Activated CD4-positive, alpha-beta T cell treated with anti-CD3 and anti-CD28 coated beads for 36 hours (primary cell): ENCODE results near the gene HOXC9. TPM values are rescaled to one million over a fixed set of nuclear protein-coding genes. Genes with fewer than 3 reads are reported as not detected.

ENCODE experiments used
- ATAC-seq: fragments of 200-7000 bp; cut with Tn5 transposase; one replicate; pipeline ENCODE4 v1.10.0; 2021; ENCODE audit warnings: mild to moderate bottlenecking, moderate library complexity
- CTCF ChIA-PET: fragments of 350-600 bp; sonication (Branson Sonifier 250); formaldehyde crosslinking; loops from one replicate; lab custom pipeline; 2021; ENCODE audit warnings: antibody characterized with exemption; lab: Charles Lee
- POLR2A ChIA-PET: fragments of 350-600 bp; sonication (Branson Sonifier 250); formaldehyde crosslinking; loops from one replicate; lab custom pipeline; 2021; ENCODE audit warnings: antibody characterized with exemption, inconsistent platforms; lab: Charles Lee
- DNase-seq: peaks from one replicate; pipeline ENCODE4 v3.0.0-alpha.2; 2020
- H3K27ac Mint-ChIP-seq: one replicate; pipeline ENCODE4 v1.8.0; 2021; ENCODE audit warnings: mixed read lengths
- H3K27me3 Mint-ChIP-seq: one replicate; pipeline ENCODE4 v1.8.0; 2021; ENCODE audit warnings: mixed read lengths
- H3K36me3 Mint-ChIP-seq: one replicate; pipeline ENCODE4 v1.8.0; 2021; ENCODE audit warnings: low read depth, mixed read lengths
- H3K4me1 Mint-ChIP-seq: one replicate; pipeline ENCODE4 v1.8.0; 2021; ENCODE audit warnings: mixed read lengths
- H3K4me3 Mint-ChIP-seq: one replicate; pipeline ENCODE4 v1.8.0; 2021; ENCODE audit warnings: mild to moderate bottlenecking, moderate library complexity, mixed read lengths
- H3K9me3 Mint-ChIP-seq: one replicate; pipeline ENCODE4 v1.8.0; 2021; ENCODE audit warnings: low read depth, mixed read lengths
- intact Hi-C, 2 experiments: fragments of 100-400 bp; cut with DNase I in 1 of 2; cut with micrococcal nuclease in 1 of 2; formaldehyde crosslinking; loops; one replicate each; pipeline versions ENCODE4 v1.14.2 to v1.15.1; 2022 to 2024; cut with DNase I, micrococcal nuclease
- microRNA-seq: library from miRNA; unstranded; fragments of <30 nt; microRNA quantifications from one replicate; pipeline ENCODE4 v1.2.0, GENCODE V29; 2021; ENCODE audit warnings: borderline replicate concordance
- total RNA-seq, 2 experiments: library from RNA; stranded (reverse); gene quantifications; one replicate each; pipeline ENCODE4 v1.2.3, GENCODE V29; 2021

The HOXC9 gene
- total RNA-seq, 2 experiments from 2014 or later: not detected

GRCh38 chr12:54052438-54053002 is 52.6 kb downstream of the HOXC9 start:
- H3K4me3 Mint-ChIP-seq: no peak overlapping the region
- no peak overlapping the region for H3K27ac Mint-ChIP-seq
- DNase-seq: no peak
- CTCF ChIA-PET: interaction anchor here (0.6 to 2.5 kb wide), 12 partner anchors 8 to 172 kb away, joined by 3 to 15 read pairs (median 3); partner anchors contain the start of gene HOXC5
- intact Hi-C loops: loop anchor here (2.0 to 5.0 kb wide), 5 partner anchors 46 to 96 kb away; no protein-coding TSS in a partner anchor
- no peak for ATAC-seq
- H3K4me1 Mint-ChIP-seq: peaks cover 23% of the 10 kb centered on the region
- no peaks in the 10 kb centered on the region for H3K9me3 Mint-ChIP-seq
- peaks cover 84% of the 10 kb centered on the region for H3K27me3 Mint-ChIP-seq
- POLR2A ChIA-PET: no interaction called here
- H3K36me3 Mint-ChIP-seq: no peaks in the 10 kb centered on the region

Small RNA genes within 50 kb of the gene (microRNA-seq; reads per million reads assigned to microRNA genes)
- gene MIR196A2 (not detected), gene MIR615 (not detected)

Other genes starting within 250 kb of the HOXC9 start
- not detected for gene CISTR, start 248.2 kb upstream of the HOXC9 start, total RNA-seq
- not detected for gene HOXC13, start 61.3 kb upstream of the HOXC9 start, total RNA-seq
- not detected for gene HOXC12, start 45.3 kb upstream of the HOXC9 start, total RNA-seq
- not detected for gene HOXC11, start 27.0 kb upstream of the HOXC9 start, total RNA-seq
- not detected for gene HOTAIR, start 25.2 kb upstream of the HOXC9 start, total RNA-seq
- gene HOXC10, start 15.0 kb upstream of the HOXC9 start, total RNA-seq: not detected
- gene HOXC8, start 8.8 kb downstream of the HOXC9 start, total RNA-seq: not detected
- gene HOXC6, start 28.3 kb downstream of the HOXC9 start, total RNA-seq: not detected
- gene HOXC5, start 32.9 kb downstream of the HOXC9 start, total RNA-seq: not detected
- not detected for gene HOXC4, start 53.7 kb downstream of the HOXC9 start, total RNA-seq
- gene SMUG1, start 188.8 kb downstream of the HOXC9 start, total RNA-seq: 10 to 100 TPM; 19.5 to 28.5 TPM